HCT116 (cell line): ENCODE data around the gene SOAT2. TPM values are rescaled to one million over a fixed set of nuclear protein-coding genes. Genes with fewer than 3 reads are reported as not detected.
A peak's percentile ranks its signal among the peaks of the same experiment; 100 is the strongest.

Source experiments
- ATAC-seq: fragments of 200-7000 bp; cut with Tn5 transposase; 2 replicates; pipeline ENCODE4 v1.9.1; 2020; ENCODE audit warnings: mild to moderate bottlenecking, moderate library complexity
- BruUV-seq: library from RNA; stranded (reverse); fragments of 400-500 nt; replicated peaks from 2 replicates; lab custom pipeline; 2021; lab: Mats Ljungman, UMichigan
- CTCF ChIA-PET: fragments of 300-600 bp; sonication (Branson Sonifier 250); formaldehyde crosslinking; loops from one replicate; lab custom pipeline; 2021; ENCODE audit warnings: antibody characterized with exemption; lab: Charles Lee
- POLR2A ChIA-PET: fragments of 300-600, 350-600 bp; sonication (Branson Sonifier 250); formaldehyde crosslinking; loops from one replicate; lab custom pipeline; 2021; ENCODE audit warnings: antibody characterized with exemption; lab: Charles Lee
- RAD21 ChIA-PET, 2 experiments: fragments of 300-600 bp; sonication (Branson Sonifier 250); formaldehyde crosslinking; loops; one replicate each; lab custom pipeline; 2023; ENCODE audit warnings: low total read pairs in 2 of 2; ENCODE audit not compliant: uncharacterized antibody in 2 of 2, unreplicated experiment in 2 of 2, low non-redundant PET in 1 of 2; lab: Charles Lee
- DNase-seq: peaks from one replicate; pipeline ENCODE4 v3.0.0-alpha.2; 2010; ENCODE audit warnings: low read depth, low spot score
- H2AFZ ChIP-seq: fragments of 200-600 bp; shearing (Covaris generic), sonication (generic); 2 replicates; pipeline ENCODE4 v1.6.1; 2017; ENCODE audit warnings: low read depth, mixed run types, mixed read lengths, antibody characterized with exemption, low read length; ENCODE audit not compliant: poor library complexity, severe bottlenecking
- H3K27ac ChIP-seq: 2 replicates; pipeline ENCODE4 v1.5.1; 2012; ENCODE audit warnings: low read depth, low read length
- H3K27me3 ChIP-seq: fragments of 200-600 bp; sonication (generic); 2 replicates; pipeline ENCODE4 v1.6.1; 2016; ENCODE audit warnings: mixed run types, low read length, mixed read lengths; ENCODE audit not compliant: insufficient read depth
- H3K36me3 ChIP-seq, 2 experiments: fragments of 200-500 bp in 1 of 2; fragments of 200-600 bp in 1 of 2; sonication (Bioruptor generic) in 1 of 2; sonication (generic) in 1 of 2; 2 replicates each; pipeline versions ENCODE4 v1.5.1 to v1.6.1; 2014 to 2016; ENCODE audit warnings: low read length in 2 of 2, inconsistent platforms in 1 of 2, mixed read lengths in 1 of 2, mixed run types in 1 of 2; ENCODE audit not compliant: insufficient read depth in 2 of 2, control insufficient read depth in 1 of 2
- H3K4me1 ChIP-seq, 2 experiments: fragments of 200-600 bp in 1 of 2; sonication (generic) in 1 of 2; 2 replicates each; pipeline versions ENCODE4 v1.5.1 to v1.6.1; 2012 to 2017; ENCODE audit warnings: low read length in 2 of 2, inconsistent platforms in 1 of 2, mild to moderate bottlenecking in 1 of 2, mixed read lengths in 1 of 2, mixed run types in 1 of 2, moderate library complexity in 1 of 2; ENCODE audit not compliant: insufficient read depth in 2 of 2, control insufficient read depth in 1 of 2
- H3K4me2 ChIP-seq: fragments of 200-600 bp; sonication (generic); 2 replicates; pipeline ENCODE4 v1.6.1; 2017; ENCODE audit warnings: mixed run types, low read length, mixed read lengths
- H3K4me3 ChIP-seq, 2 experiments: fragments of 200-600 bp in 1 of 2; sonication (generic) in 1 of 2; replicated peaks in 1 of 2; 2 replicates each; pipeline ENCODE4 v1.5.1; 2011 to 2016; ENCODE audit warnings: low read length in 2 of 2, control low read depth in 1 of 2, low read depth in 1 of 2, mild to moderate bottlenecking in 1 of 2, mixed read lengths in 1 of 2, mixed run types in 1 of 2
- H3K79me2 ChIP-seq: fragments of 200-600 bp; sonication (generic); 2 replicates; pipeline ENCODE4 v1.6.1; 2017; ENCODE audit warnings: mild to moderate bottlenecking, mixed run types, low read length, moderate library complexity, mixed read lengths; ENCODE audit not compliant: insufficient read depth
- H3K9ac ChIP-seq: fragments of 200-600 bp; sonication (generic); 2 replicates; pipeline ENCODE4 v1.6.1; 2016; ENCODE audit warnings: low read length, mixed read lengths
- H3K9me2 ChIP-seq: fragments of 200-600 bp; sonication (generic), shearing (Covaris generic); 2 replicates; pipeline ENCODE4 v1.6.1; 2017; ENCODE audit warnings: mixed run types, mild to moderate bottlenecking, moderate library complexity; ENCODE audit not compliant: insufficient read depth
- H3K9me3 ChIP-seq, 2 experiments: fragments of 200-500 bp in 1 of 2; fragments of 200-600 bp in 1 of 2; sonication (Bioruptor generic) in 1 of 2; sonication (generic) in 1 of 2; 2 replicates each; pipeline ENCODE4 v1.6.1; 2014 to 2017; ENCODE audit warnings: low read length in 2 of 2, mixed read lengths in 2 of 2, inconsistent platforms in 1 of 2, low read depth in 1 of 2, mild to moderate bottlenecking in 1 of 2, mixed run types in 1 of 2, moderate library complexity in 1 of 2; ENCODE audit not compliant: control insufficient read depth in 1 of 2, insufficient read depth in 1 of 2
- H4K20me1 ChIP-seq: fragments of 200-600 bp; sonication (generic), shearing (Covaris generic); 2 replicates; pipeline ENCODE4 v1.6.1; 2017; ENCODE audit warnings: mixed run types, mild to moderate bottlenecking, moderate library complexity; ENCODE audit not compliant: insufficient read depth
- POLR2AphosphoS5 ChIP-seq: IDR thresholded peaks from 2 replicates; pipeline ENCODE4 v1.6.1; 2011; ENCODE audit warnings: mild to moderate bottlenecking, low read depth, low read length, moderate library complexity
- YY1 ChIP-seq: IDR thresholded peaks from 2 replicates; pipeline ENCODE4 v1.6.1; 2011; ENCODE audit warnings: low read length, low read depth, moderate library complexity, mild to moderate bottlenecking; ENCODE audit not compliant: insufficient replicate concordance; ENCODE audit errors: extremely low read depth
- intact Hi-C: fragments of 100-400 bp; cut with micrococcal nuclease; formaldehyde crosslinking; loops from 2 replicates; pipeline ENCODE4 v1.10.0; 2022
- total RNA-seq: library from RNA; stranded (reverse); gene quantifications from one replicate; pipeline ENCODE4 v1.2.1, GENCODE V29; 2021; ENCODE audit not compliant: unreplicated experiment
- TF ChIP-seq, protein P1 (sequence below): IDR thresholded peaks from 2 replicates; pipeline ENCODE4 v1.6.1; 2012; ENCODE audit warnings: low read depth

The SOAT2 gene
- total RNA-seq, 1 experiment from 2014 or later: 0.17 TPM

DNA sequence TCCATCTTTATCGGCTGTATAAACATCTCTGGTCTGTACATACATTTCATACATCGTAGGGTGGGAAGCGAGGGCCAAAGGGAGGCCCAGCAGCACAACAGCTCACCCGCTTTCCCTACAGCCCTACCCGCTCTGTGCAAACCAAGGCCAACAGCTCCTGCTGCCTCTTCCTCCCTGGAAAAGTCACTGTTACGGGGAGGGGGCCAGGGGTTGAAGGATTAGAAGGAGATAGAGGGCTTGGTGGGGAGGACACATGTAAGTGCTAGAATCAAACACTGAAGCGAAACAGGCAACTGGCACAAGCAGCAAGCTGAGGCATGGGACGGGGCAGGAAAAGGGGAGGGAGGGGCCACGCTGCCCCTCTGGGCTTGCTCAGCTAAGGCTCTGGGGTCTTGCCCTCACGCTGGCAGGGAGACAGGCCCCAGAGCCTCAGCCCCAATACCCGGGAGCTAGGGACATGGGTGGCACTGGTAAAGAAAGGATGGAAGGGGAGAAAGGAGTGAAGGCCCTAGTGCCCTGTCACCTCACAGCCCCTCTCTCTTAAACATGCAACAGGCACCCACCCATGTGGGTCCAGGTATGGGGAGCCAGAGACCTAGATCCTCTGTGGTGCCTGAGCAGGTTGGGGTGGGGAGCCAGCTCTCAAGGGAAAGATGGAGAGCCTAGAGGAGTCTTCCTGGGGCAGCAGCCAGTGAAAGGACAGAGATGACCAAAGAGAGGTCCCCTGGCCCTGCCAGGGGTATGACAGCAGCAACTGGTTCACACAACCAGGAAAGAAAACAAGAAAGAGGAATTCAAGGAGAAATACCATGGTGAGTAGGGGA is 38.5 kb upstream of the SOAT2 start (continued):
- TF ChIP-seq, protein P1, sequence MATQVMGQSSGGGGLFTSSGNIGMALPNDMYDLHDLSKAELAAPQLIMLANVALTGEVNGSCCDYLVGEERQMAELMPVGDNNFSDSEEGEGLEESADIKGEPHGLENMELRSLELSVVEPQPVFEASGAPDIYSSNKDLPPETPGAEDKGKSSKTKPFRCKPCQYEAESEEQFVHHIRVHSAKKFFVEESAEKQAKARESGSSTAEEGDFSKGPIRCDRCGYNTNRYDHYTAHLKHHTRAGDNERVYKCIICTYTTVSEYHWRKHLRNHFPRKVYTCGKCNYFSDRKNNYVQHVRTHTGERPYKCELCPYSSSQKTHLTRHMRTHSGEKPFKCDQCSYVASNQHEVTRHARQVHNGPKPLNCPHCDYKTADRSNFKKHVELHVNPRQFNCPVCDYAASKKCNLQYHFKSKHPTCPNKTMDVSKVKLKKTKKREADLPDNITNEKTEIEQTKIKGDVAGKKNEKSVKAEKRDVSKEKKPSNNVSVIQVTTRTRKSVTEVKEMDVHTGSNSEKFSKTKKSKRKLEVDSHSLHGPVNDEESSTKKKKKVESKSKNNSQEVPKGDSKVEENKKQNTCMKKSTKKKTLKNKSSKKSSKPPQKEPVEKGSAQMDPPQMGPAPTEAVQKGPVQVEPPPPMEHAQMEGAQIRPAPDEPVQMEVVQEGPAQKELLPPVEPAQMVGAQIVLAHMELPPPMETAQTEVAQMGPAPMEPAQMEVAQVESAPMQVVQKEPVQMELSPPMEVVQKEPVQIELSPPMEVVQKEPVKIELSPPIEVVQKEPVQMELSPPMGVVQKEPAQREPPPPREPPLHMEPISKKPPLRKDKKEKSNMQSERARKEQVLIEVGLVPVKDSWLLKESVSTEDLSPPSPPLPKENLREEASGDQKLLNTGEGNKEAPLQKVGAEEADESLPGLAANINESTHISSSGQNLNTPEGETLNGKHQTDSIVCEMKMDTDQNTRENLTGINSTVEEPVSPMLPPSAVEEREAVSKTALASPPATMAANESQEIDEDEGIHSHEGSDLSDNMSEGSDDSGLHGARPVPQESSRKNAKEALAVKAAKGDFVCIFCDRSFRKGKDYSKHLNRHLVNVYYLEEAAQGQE: no peak
- no peak for TF ChIP-seq POLR2AphosphoS5
- TF ChIP-seq, all 23 proteins: peak for 0

DNA sequence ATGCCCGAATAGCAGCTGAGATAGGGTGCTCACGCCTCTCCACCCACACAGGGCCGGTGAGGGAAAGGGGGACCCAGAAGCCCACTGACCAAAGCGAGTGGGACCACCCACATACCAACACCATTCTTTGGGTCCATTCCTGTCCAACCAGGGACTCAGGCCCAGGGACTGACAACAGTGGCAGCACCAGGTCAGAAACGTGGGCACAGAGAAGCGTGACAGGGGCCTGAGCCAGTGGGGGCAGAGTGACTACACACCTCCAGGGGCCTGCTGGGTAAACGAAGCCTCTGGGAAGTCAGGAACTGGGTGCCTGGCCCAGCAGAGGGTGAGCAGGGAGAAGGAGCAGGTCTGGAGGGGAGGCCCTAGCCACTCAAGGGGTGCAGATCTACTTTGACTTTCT is 37.8 kb upstream of the SOAT2 start:
- 0 out of 2 replicates have a peak overlapping the region, but pooled peaks have one; percentile 8 for H3K27ac ChIP-seq
- no peaks in the 10 kb centered on the region for H3K79me2 ChIP-seq
- peak overlapping the region; percentile 62; the same call in 1 of the 2 replicates for H3K4me2 ChIP-seq
- no peak overlapping the region for H2AFZ ChIP-seq
- DNase-seq: no peak
- no peak overlapping the region for H3K9ac ChIP-seq
- peaks cover 3% of the 10 kb centered on the region; the same call in 1 of the 2 replicates for H4K20me1 ChIP-seq
- TF ChIP-seq YY1 (no peak), POLR2AphosphoS5 (peak; percentile 9; the same call in 1 of the 2 replicates)
- TF ChIP-seq, all 23 proteins: peak for 1
- intact Hi-C loops: loop anchor here (10.0 kb wide), 1 partner anchor 219 kb away; no protein-coding TSS in a partner anchor
- Histone ChIP-seq H3K4me1 (peaks cover 25 to 56% of the 10 kb centered on the region in 2 experiments), H3K9me2 (no peaks in the 10 kb centered on the region), H3K27me3 (no peaks in the 10 kb centered on the region), H3K4me3 (no peak overlapping the region), H3K9me3 (no peaks in the 10 kb centered on the region), H3K36me3 (peaks cover 3 to 29% of the 10 kb centered on the region in 2 experiments; a peak in 3 of 4 replicates)
- POLR2A ChIA-PET: interaction anchor here (1.2 to 2.9 kb wide), 5 partner anchors 11 to 132 kb away, joined by 3 to 13 read pairs (median 3); partner anchors contain the start of genes IGFBP6 and SPRYD3
- RAD21 ChIA-PET: interaction anchor here (0.6 to 3.2 kb wide), 16 partner anchors 11 to 256 kb away, joined by 3 to 30 read pairs (median 4); partner anchors contain the start of genes IGFBP6 (in 1 of the 2), SOAT2 (in 1 of the 2) and SPRYD3 (in 1 of the 2)
- CTCF ChIA-PET: interaction anchor here (0.9 to 3.9 kb wide), 31 partner anchors 11 to 436 kb away, joined by 3 to 110 read pairs (median 5); partner anchors contain the start of genes CSAD, EIF4B, IGFBP6 and SPRYD3
- TSS peak; percentile 35 for BruUV-seq
- ATAC-seq: no peak
